Smooth muscle cell (in vitro differentiated cells): ENCODE measurements around the gene IRS2. TPM values are rescaled to one million over a fixed set of nuclear protein-coding genes. Genes with fewer than 3 reads are reported as not detected.

Source experiments
- DNase-seq: peaks from one replicate; lab custom pipeline; 2025; ENCODE audit not compliant: unreplicated experiment; lab: John Stamatoyannopoulos, UW
- H2AFZ ChIP-seq: fragments of 200-600 bp; sonication (generic); 2 replicates; pipeline ENCODE4 v1.6.0; 2016; ENCODE audit warnings: antibody characterized with exemption, low read depth, mild to moderate bottlenecking
- H3F3A ChIP-seq: fragments of 200-600 bp; sonication (generic); 2 replicates; pipeline ENCODE4 v1.6.0; 2017; ENCODE audit warnings: antibody characterized with exemption, low read depth
- H3K27ac ChIP-seq: fragments of 200-600 bp; sonication (generic); 2 replicates; pipeline ENCODE4 v1.5.1; 2016; ENCODE audit warnings: low read depth, mild to moderate bottlenecking
- H3K27me3 ChIP-seq: fragments of 200-600 bp; sonication (generic); 2 replicates; pipeline ENCODE4 v1.6.1; 2016; ENCODE audit warnings: low read depth, mild to moderate bottlenecking
- H3K36me3 ChIP-seq: fragments of 200-600 bp; sonication (generic); 2 replicates; pipeline ENCODE4 v1.5.1; 2016; ENCODE audit warnings: low read depth
- H3K4me1 ChIP-seq: fragments of 200-600 bp; sonication (generic); 2 replicates; pipeline ENCODE4 v1.5.1; 2016; ENCODE audit warnings: low read depth
- H3K4me2 ChIP-seq: fragments of 200-600 bp; sonication (generic); 2 replicates; pipeline ENCODE4 v1.6.0; 2016; ENCODE audit warnings: mild to moderate bottlenecking
- H3K4me3 ChIP-seq: fragments of 200-600 bp; sonication (generic); 2 replicates; pipeline ENCODE4 v1.5.1; 2016; ENCODE audit warnings: mild to moderate bottlenecking
- H3K79me2 ChIP-seq: fragments of 200-600 bp; sonication (generic); 2 replicates; pipeline ENCODE4 v1.6.0; 2016; ENCODE audit warnings: low read depth, mild to moderate bottlenecking
- H3K9ac ChIP-seq: fragments of 200-600 bp; sonication (generic); 2 replicates; pipeline ENCODE4 v1.6.0; 2016; ENCODE audit warnings: low read depth
- H3K9me3 ChIP-seq: fragments of 200-600 bp; sonication (generic); replicated peaks from 2 replicates; pipeline ENCODE4 v1.5.1; 2016; ENCODE audit warnings: low read depth
- H4K20me1 ChIP-seq: fragments of 200-600 bp; sonication (generic); 2 replicates; pipeline ENCODE4 v1.6.0; 2016; ENCODE audit warnings: low read depth
- WGBS: methylation state at CpG from one replicate; pipeline ENCODE4 v1.1.7; 2016; ENCODE audit warnings: low lambda C conversion rate; 5-methylcytosine and 5-hydroxymethylcytosine counted together
- polyA plus RNA-seq: library from polyadenylated mRNA; unstranded; fragments of >200 nt; fragmentation: Nextera tagmentation; extraction: Ambion mirVana; gene quantifications from 2 replicates; pipeline ENCODE4 v1.2.1, GENCODE V29; 2016
- total RNA-seq: library from RNA; depleted of rRNA; stranded (reverse); fragments of >200 nt; gene quantifications from 2 replicates; pipeline ENCODE4 v1.2.3, GENCODE V29; 2014
- TF ChIP-seq, protein P1 (sequence below): fragments of 200-600 bp; sonication (generic); IDR thresholded peaks from 2 replicates; pipeline ENCODE4 v1.5.1; 2017; ENCODE audit warnings: borderline replicate concordance, mild to moderate bottlenecking, antibody characterized with exemption; ENCODE audit not compliant: insufficient read depth, poor library complexity, severe bottlenecking

The IRS2 gene
- total and polyA plus RNA-seq, 2 experiments from 2014 or later = 0.90 to 1.7 TPM

- H3F3A ChIP-seq = no peaks in the 10 kb centered on the region
- H3K36me3 ChIP-seq = no peaks in the 10 kb centered on the region
- H3K79me2 ChIP-seq = no peaks in the 10 kb centered on the region
- no peaks in the 10 kb centered on the region for H3K9me3 ChIP-seq
- no peak overlapping the region for H3K9ac ChIP-seq
- TF ChIP-seq, protein P1, sequence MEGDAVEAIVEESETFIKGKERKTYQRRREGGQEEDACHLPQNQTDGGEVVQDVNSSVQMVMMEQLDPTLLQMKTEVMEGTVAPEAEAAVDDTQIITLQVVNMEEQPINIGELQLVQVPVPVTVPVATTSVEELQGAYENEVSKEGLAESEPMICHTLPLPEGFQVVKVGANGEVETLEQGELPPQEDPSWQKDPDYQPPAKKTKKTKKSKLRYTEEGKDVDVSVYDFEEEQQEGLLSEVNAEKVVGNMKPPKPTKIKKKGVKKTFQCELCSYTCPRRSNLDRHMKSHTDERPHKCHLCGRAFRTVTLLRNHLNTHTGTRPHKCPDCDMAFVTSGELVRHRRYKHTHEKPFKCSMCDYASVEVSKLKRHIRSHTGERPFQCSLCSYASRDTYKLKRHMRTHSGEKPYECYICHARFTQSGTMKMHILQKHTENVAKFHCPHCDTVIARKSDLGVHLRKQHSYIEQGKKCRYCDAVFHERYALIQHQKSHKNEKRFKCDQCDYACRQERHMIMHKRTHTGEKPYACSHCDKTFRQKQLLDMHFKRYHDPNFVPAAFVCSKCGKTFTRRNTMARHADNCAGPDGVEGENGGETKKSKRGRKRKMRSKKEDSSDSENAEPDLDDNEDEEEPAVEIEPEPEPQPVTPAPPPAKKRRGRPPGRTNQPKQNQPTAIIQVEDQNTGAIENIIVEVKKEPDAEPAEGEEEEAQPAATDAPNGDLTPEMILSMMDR = no peak
- no peak for DNase-seq
- H3K4me1 ChIP-seq = peaks cover 15% of the 10 kb centered on the region
- H3K27me3 ChIP-seq = no peaks in the 10 kb centered on the region
- no peak overlapping the region for H2AFZ ChIP-seq
- 68% methylated on average over 17 of the region's 17 CpGs for WGBS
- no peaks in the 10 kb centered on the region for H4K20me1 ChIP-seq
- no peak overlapping the region for H3K4me3 ChIP-seq
- no peak overlapping the region for H3K27ac ChIP-seq
- no peak overlapping the region for H3K4me2 ChIP-seq
Measured at GRCh38 chr13:109728791-109729731, 57.3 kb downstream of the IRS2 start.

DNA sequence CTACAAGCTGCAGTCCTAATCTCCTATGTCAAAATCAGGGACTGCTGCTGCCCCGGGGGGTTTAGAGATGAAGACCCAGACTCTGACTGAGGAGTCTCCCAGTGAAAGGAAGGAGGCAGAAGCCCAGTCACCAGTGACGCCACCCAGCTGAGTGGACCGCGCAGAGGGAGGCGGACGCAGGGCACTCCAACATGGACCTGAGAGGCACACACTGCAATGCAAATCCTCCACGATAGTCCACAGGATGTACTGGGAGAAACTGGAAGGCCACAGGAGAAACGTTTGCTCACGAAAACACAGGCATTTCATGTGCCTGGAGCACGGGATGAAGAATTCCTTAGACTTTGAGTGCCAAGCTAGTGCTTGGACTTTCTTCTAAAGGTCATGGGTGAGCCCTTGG, 58.3 kb downstream of the IRS2 start:
- Histone ChIP-seq H3K4me3 (no peak overlapping the region), H3K27ac (no peak overlapping the region), H3K36me3 (no peaks in the 10 kb centered on the region), H3K4me2 (no peak overlapping the region), H4K20me1 (no peaks in the 10 kb centered on the region), H3F3A (no peaks in the 10 kb centered on the region), H2AFZ (no peak overlapping the region), H3K27me3 (peaks cover 2% of the 10 kb centered on the region), H3K9me3 (no peaks in the 10 kb centered on the region), H3K4me1 (peaks cover 15% of the 10 kb centered on the region), H3K9ac (no peak overlapping the region), H3K79me2 (no peaks in the 10 kb centered on the region)
- TF ChIP-seq, protein P1 = no peak
- 94% methylated on average over 10 of the region's 10 CpGs for WGBS
- no peak for DNase-seq

GRCh38 chr13:109727251-109727650, 59.1 kb downstream of the IRS2 start:
- no peaks in the 10 kb centered on the region for H3K79me2 ChIP-seq
- 97% methylated on average over 5 of the region's 5 CpGs for WGBS
- no peaks in the 10 kb centered on the region for H4K20me1 ChIP-seq
- DNase-seq = no peak
- H3K27me3 ChIP-seq = peaks cover 2% of the 10 kb centered on the region
- H3K4me3 ChIP-seq = no peak overlapping the region
- H3K9me3 ChIP-seq = no peaks in the 10 kb centered on the region
- no peak overlapping the region for H3K9ac ChIP-seq
- TF ChIP-seq, protein P1 = no peak
- H3K4me2 ChIP-seq = no peak overlapping the region
- no peaks in the 10 kb centered on the region for H3K36me3 ChIP-seq
- H3K4me1 ChIP-seq = peaks cover 15% of the 10 kb centered on the region
- H2AFZ ChIP-seq = no peak overlapping the region
- H3K27ac ChIP-seq = no peak overlapping the region
- no peaks in the 10 kb centered on the region for H3F3A ChIP-seq
